Liver (tissue), 9 donors: Measurements from ENCODE around the gene SLCO1C1. TPM values are rescaled to one million over a fixed set of nuclear protein-coding genes. Genes with fewer than 3 reads are reported as not detected.
A peak's percentile ranks its signal among the peaks of the same experiment; 100 is the strongest.
"Not testable (repeated sequence)": the region's sequence is repeated elsewhere in the genome, so short reads cannot be mapped to it uniquely, and the experiment has no call there.

Experiments used
- DNase-seq: peaks from one replicate; pipeline ENCODE4 v3.0.0-alpha.2; 2017; ENCODE audit warnings: low spot score
- H3K27ac ChIP-seq, 2 donors: one replicate each; pipeline ENCODE4 v1.7.0; 2013; ENCODE audit warnings: inconsistent platforms in 2 of 2, low read length in 2 of 2, control low read depth in 1 of 2, low read depth in 1 of 2, mild to moderate bottlenecking in 1 of 2
- H3K27me3 ChIP-seq, 4 donors: one replicate each; pipeline versions ENCODE4 v1.6.1 to v1.7.0; 2013; ENCODE audit warnings: low read length in 3 of 4, inconsistent platforms in 1 of 4, mild to moderate bottlenecking in 1 of 4, moderate library complexity in 1 of 4; ENCODE audit not compliant: control insufficient read depth in 4 of 4, insufficient read depth in 4 of 4
- H3K36me3 ChIP-seq, 4 donors: one replicate each; pipeline versions ENCODE4 v1.6.1 to v1.7.0; 2013; ENCODE audit warnings: low read length in 3 of 4, mild to moderate bottlenecking in 3 of 4, low read depth in 1 of 4, moderate library complexity in 1 of 4; ENCODE audit not compliant: control insufficient read depth in 4 of 4, insufficient read depth in 3 of 4
- H3K4me1 ChIP-seq, 4 donors: one replicate each; pipeline versions ENCODE4 v1.6.1 to v1.7.0; 2013; ENCODE audit warnings: low read length in 3 of 4, mild to moderate bottlenecking in 3 of 4, moderate library complexity in 1 of 4; ENCODE audit not compliant: control insufficient read depth in 4 of 4, insufficient read depth in 4 of 4
- H3K4me3 ChIP-seq, 3 donors: one replicate each; pipeline versions ENCODE4 v1.6.1 to v1.7.0; 2013; ENCODE audit warnings: low read length in 3 of 3, control low read depth in 1 of 3, low read depth in 1 of 3, mild to moderate bottlenecking in 1 of 3
- H3K9ac ChIP-seq, 2 donors: one replicate each; pipeline ENCODE4 v1.7.0; 2013; ENCODE audit warnings: low read length in 2 of 2, mild to moderate bottlenecking in 2 of 2, moderate library complexity in 2 of 2, control low read depth in 1 of 2, low read depth in 1 of 2
- H3K9me3 ChIP-seq, 4 donors: one replicate each; pipeline versions ENCODE4 v1.6.1 to v1.7.0; 2013; ENCODE audit warnings: low read length in 3 of 4; ENCODE audit not compliant: control insufficient read depth in 4 of 4
- FOXA1 ChIP-seq: IDR thresholded peaks from 2 replicates; pipeline ENCODE4 v1.6.1; 2016; ENCODE audit warnings: antibody characterized with exemption
- HNF4A ChIP-seq, 2 donors: conservative IDR thresholded peaks; 2 replicates each; pipeline ENCODE4 v1.6.1; 2016; ENCODE audit warnings: antibody characterized with exemption in 2 of 2, mild to moderate bottlenecking in 2 of 2
- HNF4G ChIP-seq: IDR thresholded peaks from 2 replicates; pipeline ENCODE4 v1.6.1; 2016; ENCODE audit warnings: antibody characterized with exemption
- JUND ChIP-seq, 2 donors: IDR thresholded peaks; 2 replicates each; pipeline ENCODE4 v1.6.1; 2016; ENCODE audit warnings: antibody characterized with exemption in 2 of 2
- RXRA ChIP-seq, 2 donors: IDR thresholded peaks; 2 replicates each; pipeline ENCODE4 v1.6.1; 2017 to 2018; ENCODE audit warnings: antibody characterized with exemption in 2 of 2, mild to moderate bottlenecking in 1 of 2
- SP1 ChIP-seq: IDR thresholded peaks from 2 replicates; pipeline ENCODE4 v1.6.1; 2018; ENCODE audit warnings: antibody characterized with exemption, mild to moderate bottlenecking
- TAF1 ChIP-seq: conservative IDR thresholded peaks from 2 replicates; pipeline ENCODE4 v1.6.1; 2016; ENCODE audit warnings: antibody characterized with exemption, mild to moderate bottlenecking
- YY1 ChIP-seq: IDR thresholded peaks from 2 replicates; pipeline ENCODE4 v1.6.1; 2016; ENCODE audit warnings: antibody characterized with exemption, mild to moderate bottlenecking
- WGBS: extraction: QIAGEN DNeasy Blood & Tissue Kit; methylation state at CpG from one replicate; pipeline ENCODE4 v1.1.7; 2013; 5-methylcytosine and 5-hydroxymethylcytosine counted together
- polyA plus RNA-seq, 2 donors: library from polyadenylated mRNA; stranded (reverse) in 1 of 2; unstranded in 1 of 2; fragments of 200-250 nt in 1 of 2; fragments of >200 nt in 1 of 2; fragmentation: Nextera tagmentation in 1 of 2; extraction: Ambion mirVana in 1 of 2; gene quantifications; one replicate each; pipeline versions ENCODE4 v1.2.1 to v1.2.3, GENCODE V29; 2013 to 2015
- total RNA-seq, 2 donors: library from RNA; depleted of rRNA; stranded (reverse); fragments of >200 nt; gene quantifications; one replicate each; pipeline ENCODE4 v1.2.3, GENCODE V29; 2014
- TF ChIP-seq, protein P1 (sequence below): IDR thresholded peaks from 2 replicates; pipeline ENCODE4 v1.6.1; 2016; ENCODE audit warnings: antibody characterized with exemption
- TF ChIP-seq, protein P2 (sequence below): fragments of 150-350 bp; IDR thresholded peaks from 2 replicates; pipeline ENCODE4 v1.5.1; 2017; ENCODE audit warnings: improper control_type of control experiment, low read depth, low read length; ENCODE audit not compliant: missing input control
- TF ChIP-seq, protein P3 (sequence below): IDR thresholded peaks from 2 replicates; pipeline ENCODE4 v1.6.1; 2016; ENCODE audit warnings: antibody characterized with exemption
- donor health status: healthy.
- donor health status: healthy.
- donor health status: healthy.
- donor health status: healthy.
- donor health status: healthy.

Gene SLCO1C1
- total and polyA plus RNA-seq, 4 donors, result not detected

DNA sequence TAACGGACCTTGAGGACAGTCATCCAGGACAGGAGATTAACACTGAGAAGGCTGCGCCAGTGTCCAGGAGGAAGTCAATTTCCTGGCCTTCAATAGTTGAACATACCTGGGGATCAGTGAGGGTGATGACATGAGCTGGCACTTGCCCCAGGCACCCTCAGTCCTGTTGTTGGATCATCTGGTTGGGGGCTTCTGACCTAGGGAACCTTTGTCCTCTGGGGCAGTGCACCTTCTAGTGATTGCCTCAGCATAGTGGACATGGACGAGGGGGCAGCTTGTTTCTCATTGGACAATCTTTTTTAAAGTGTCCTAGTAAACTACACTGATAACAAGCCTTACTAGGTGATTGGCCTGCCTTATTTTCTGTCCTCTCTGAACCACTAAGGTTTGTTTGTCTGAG lies 84.8 kb downstream of the SLCO1C1 start:
- not testable (repeated sequence) for H3K9me3 ChIP-seq, H3K27ac ChIP-seq, H3K27me3 ChIP-seq, H3K9ac ChIP-seq, H3K4me1 ChIP-seq, H3K4me3 ChIP-seq, H3K36me3 ChIP-seq, DNase-seq
- TF ChIP-seq SP1, result peak; percentile 67
- peak; percentile 74 to 90 for TF ChIP-seq HNF4A (conservative IDR thresholded peaks at IDR 0.05)
- TF ChIP-seq JUND (IDR thresholded peaks at IDR 0.05), result peak; percentile 35 to 48
- TF ChIP-seq, protein P1, sequence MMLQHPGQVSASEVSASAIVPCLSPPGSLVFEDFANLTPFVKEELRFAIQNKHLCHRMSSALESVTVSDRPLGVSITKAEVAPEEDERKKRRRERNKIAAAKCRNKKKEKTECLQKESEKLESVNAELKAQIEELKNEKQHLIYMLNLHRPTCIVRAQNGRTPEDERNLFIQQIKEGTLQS, result peak; percentile 78
- TF ChIP-seq YY1, result peak; percentile 23
- peak; percentile 87 to 92 for TF ChIP-seq RXRA (IDR thresholded peaks at IDR 0.05)
- TF ChIP-seq HNF4G, result peak; percentile 30
- 32% methylated on average over 3 of the region's 3 CpGs for WGBS

DNA sequence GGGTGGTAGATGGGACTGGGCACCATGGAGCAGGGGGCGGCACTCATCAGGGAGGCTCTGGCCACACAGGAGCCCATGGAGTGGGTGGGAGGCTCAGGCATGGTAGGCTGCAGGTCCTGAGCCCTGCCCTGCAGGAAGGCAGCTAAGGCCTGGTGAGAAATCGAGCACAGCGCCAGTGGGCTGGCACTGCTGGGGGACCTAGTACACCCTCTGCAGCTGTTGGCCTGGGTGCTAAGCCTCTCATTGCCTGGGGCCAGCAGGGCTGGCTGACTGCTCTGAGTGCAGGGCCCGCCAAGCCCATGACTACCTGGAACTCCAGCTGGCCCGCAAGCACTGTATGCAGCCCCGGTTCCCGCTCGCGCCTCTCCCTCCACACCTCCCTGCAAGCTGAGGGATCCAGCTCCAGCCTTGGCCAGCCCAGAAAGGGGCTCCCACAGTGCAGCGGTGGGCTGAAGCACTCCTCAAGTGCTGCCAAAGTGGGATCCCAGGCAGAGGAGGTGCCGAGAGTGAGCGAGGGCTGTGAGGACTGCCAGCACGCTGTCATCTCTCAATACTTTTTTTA lies 88.7 kb downstream of the SLCO1C1 start:
- not testable (repeated sequence) for H3K9ac ChIP-seq, H3K4me1 ChIP-seq, H3K27me3 ChIP-seq, H3K9me3 ChIP-seq, DNase-seq, H3K4me3 ChIP-seq, H3K36me3 ChIP-seq, H3K27ac ChIP-seq
- 95% methylated on average over 13 of the region's 13 CpGs for WGBS

DNA sequence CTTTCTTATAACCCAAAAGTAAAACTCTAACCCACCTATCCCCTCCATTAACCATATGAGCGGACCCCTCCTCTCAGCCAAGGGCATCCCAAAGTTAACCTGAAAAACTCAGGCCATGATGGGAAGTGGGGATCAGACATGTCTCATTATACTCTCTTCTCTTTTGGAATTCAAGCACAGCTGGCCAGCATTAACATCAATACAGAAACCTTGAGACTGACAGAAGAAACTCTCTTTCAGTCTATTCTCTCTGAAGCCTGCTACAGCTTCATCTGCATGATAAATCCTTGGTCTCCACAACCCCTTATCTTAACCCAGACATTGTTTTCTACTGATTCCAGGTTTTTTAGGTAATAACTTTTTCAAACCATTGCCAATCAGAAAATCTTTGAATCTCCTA lies 97.8 kb downstream of the SLCO1C1 start:
- H3K9me3 ChIP-seq, result peaks cover 0 to 4% (median 0%) of the 10 kb centered on the region in 4 donors
- 96% methylated on average over 1 of the region's 1 CpG for WGBS
- no peak overlapping the region for H3K9ac ChIP-seq
- H3K27ac ChIP-seq, result no peak overlapping the region
- no peak for DNase-seq
- no peaks in the 10 kb centered on the region for H3K36me3 ChIP-seq
- no peaks in the 10 kb centered on the region for H3K4me1 ChIP-seq
- TF ChIP-seq HNF4A (conservative IDR thresholded peaks at IDR 0.05) (no peak), RXRA (IDR thresholded peaks at IDR 0.05) (no peak), TAF1 (no peak), FOXA1 (no peak)
- TF ChIP-seq, protein P2, sequence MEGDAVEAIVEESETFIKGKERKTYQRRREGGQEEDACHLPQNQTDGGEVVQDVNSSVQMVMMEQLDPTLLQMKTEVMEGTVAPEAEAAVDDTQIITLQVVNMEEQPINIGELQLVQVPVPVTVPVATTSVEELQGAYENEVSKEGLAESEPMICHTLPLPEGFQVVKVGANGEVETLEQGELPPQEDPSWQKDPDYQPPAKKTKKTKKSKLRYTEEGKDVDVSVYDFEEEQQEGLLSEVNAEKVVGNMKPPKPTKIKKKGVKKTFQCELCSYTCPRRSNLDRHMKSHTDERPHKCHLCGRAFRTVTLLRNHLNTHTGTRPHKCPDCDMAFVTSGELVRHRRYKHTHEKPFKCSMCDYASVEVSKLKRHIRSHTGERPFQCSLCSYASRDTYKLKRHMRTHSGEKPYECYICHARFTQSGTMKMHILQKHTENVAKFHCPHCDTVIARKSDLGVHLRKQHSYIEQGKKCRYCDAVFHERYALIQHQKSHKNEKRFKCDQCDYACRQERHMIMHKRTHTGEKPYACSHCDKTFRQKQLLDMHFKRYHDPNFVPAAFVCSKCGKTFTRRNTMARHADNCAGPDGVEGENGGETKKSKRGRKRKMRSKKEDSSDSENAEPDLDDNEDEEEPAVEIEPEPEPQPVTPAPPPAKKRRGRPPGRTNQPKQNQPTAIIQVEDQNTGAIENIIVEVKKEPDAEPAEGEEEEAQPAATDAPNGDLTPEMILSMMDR, result no peak
- TF ChIP-seq, protein P1, result no peak
- TF ChIP-seq, protein P3, sequence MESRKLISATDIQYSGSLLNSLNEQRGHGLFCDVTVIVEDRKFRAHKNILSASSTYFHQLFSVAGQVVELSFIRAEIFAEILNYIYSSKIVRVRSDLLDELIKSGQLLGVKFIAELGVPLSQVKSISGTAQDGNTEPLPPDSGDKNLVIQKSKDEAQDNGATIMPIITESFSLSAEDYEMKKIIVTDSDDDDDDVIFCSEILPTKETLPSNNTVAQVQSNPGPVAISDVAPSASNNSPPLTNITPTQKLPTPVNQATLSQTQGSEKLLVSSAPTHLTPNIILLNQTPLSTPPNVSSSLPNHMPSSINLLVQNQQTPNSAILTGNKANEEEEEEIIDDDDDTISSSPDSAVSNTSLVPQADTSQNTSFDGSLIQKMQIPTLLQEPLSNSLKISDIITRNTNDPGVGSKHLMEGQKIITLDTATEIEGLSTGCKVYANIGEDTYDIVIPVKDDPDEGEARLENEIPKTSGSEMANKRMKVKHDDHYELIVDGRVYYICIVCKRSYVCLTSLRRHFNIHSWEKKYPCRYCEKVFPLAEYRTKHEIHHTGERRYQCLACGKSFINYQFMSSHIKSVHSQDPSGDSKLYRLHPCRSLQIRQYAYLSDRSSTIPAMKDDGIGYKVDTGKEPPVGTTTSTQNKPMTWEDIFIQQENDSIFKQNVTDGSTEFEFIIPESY, result no peak
- no peaks in the 10 kb centered on the region for H3K27me3 ChIP-seq
- no peak overlapping the region for H3K4me3 ChIP-seq
